ENCODE measurements around the gene C11orf52.

C11orf52 gene

DNA sequence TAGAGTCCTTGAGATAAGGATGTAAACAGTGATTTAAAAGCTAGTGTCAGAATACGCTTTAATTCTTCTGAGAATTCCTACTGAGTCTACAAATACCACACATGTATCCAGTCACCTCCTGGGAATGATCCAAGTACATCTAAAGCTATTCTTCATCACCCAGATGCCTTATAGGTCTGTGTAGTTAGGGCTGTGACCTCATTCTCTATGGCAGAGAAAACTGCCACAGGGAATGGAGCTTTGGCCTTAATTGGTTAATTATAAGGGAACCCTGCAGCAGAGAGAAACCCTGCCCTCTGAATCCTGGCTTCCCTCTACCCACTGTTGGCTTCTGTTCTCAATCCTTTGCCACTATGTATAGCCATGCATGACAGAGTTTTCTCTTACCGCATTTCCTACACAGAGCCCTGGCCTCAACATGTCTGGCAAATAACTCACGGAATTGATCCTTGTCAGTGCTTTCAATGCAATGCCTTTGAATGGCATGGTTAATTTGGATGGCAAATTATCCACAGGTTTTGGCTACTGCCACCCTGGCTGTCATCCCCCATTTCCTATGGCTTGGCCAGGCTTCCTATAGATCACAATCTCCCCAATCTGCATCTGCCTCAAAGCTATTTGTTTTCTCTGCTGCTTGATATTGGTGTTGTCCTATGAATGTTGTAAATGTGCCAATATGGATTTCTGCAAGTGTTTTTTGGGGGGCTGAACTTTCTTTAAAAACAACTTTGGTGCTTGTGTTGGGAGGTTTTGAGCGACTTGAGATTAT, 21.3 kb downstream of the C11orf52 start:
- DNase-seq = no peak

DNA sequence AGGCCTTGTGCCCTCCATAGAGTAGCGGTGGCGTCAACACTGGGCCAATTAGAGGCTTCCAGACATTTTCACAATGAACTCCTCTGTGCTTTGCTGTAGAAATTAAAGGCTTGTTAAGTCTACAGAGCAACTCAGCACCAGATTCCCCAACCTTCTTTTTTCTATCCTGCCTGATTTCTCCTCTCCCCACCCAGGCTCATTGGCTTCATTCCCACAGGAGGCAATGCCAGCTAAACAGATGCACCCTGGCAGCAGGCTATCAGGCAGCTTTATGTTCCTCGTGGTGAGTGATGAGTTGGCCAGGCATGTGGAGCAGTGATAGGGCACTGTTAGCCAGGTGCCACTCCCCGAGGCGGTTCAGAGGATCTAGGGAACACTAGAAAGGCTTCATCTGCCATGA, 23.2 kb downstream of the C11orf52 start:
- no peak for DNase-seq

DNA sequence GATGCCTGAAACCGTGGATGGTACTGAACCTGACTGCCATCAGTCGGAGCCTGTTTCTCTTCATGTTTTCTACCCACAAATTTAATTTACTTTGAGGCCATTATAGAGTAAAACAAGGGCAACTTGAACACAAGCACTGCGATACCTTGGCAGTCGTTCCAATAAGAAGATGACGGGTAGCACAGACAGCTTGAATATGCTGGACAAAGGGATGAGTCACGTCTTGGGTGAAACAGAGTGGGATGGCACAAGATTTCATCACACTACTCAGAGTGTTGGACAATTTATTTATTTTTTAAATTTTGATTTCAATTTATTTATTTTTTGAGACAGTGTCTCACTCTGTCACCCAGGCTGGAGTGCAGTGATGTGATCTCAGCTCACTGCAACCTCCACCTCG, 24.1 kb downstream of the C11orf52 start:
- no peak for DNase-seq

DNA sequence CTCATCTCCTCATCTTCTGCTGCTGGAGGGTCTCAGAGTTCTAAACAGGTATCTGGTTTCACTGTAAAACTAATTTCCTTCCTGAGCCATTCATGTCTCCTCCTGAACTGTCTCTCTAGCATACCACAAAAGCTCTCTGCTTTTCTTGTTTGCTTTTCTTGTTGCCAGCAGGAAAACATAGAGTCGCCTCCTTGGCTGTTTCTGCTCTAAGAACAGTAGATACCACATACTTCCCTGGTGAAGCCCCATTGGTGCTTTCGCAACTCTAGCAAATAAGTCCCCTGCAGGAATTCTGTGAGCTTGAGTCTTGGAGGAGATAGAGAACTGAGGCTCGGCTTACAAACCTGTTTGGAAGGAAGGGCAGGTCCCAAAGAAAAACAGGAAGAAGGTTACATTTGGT, 25.4 kb downstream of the C11orf52 start:
- no peak for DNase-seq

DNA sequence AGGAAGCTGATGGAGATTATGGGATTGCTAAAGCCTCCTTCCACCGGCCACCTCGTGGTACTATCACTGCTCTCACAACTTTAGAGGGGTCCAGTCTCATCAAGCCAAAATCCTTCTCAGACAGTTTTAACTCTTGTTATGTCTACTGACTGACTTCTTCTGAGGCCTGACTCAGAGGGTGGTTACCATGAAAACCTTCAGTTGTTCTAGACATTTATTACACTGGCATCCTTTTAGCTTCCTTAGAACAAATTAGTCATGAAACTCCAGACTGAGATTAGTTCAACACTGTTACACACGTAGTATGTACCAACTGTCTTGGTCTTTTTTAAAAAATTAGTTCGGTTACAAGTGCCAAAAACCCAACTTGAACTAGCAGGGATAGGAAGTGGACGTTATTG, 25.9 kb downstream of the C11orf52 start:
- DNase-seq = no peak

DNA sequence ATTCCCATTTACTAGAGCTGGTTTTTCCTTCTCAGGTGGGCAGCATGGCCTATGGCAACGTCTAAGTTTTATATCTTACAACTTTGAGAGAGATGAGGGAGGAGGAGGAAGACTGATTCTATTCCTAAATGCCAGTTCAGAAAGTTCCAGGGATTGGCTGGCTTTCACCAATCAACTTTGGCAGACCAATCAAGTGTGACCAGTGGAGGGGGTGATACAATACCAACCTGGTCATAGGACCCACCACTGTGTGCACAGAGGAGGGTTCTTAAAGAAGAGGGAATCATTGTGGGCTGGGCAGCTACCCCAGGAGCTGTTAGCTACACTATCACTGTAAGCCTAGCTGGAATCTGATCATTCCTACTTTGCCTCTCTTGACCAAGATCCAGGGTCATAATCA, 26.5 kb downstream of the C11orf52 start:
- no peak for DNase-seq

DNA sequence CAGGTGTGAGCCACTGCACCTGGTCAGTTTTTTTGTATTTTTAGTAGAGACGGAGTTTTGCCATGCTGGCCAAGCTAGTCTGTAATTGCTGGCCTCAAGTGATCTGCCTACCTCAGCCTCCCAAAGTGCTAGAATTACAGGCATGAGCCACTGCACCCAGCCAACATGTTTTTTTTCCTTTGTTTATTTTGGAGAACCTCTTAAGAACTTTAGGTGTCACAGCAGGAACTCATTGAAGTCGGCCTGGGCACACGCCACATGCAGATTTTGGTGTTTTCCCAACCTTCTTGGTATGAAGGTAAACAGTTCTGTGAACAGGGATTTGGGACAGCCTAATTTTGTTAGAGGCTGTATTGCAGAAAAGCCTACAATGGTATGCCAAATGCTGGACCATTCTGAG, 27.8 kb downstream of the C11orf52 start:
- DNase-seq = no peak

DNA sequence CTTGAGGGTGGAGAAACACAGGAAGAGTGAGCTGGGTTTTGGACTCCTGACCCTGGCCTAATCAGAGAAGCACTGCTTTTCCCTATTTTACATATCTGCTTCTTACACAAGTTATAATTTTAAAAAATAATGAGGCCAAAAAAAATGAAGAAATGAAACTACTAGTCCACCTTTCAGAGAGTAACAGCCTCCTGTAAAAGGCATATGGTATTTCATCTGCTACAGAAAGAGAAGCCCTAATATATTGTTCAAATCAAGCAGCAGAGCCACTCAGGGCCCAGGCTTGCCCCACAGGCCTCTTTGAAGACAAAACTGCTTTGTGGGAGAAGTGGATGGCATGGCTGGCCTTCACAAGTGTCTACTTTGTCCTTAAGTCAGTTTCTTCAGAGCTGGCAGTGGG, 28.4 kb downstream of the C11orf52 start:
- no peak for DNase-seq

DNA sequence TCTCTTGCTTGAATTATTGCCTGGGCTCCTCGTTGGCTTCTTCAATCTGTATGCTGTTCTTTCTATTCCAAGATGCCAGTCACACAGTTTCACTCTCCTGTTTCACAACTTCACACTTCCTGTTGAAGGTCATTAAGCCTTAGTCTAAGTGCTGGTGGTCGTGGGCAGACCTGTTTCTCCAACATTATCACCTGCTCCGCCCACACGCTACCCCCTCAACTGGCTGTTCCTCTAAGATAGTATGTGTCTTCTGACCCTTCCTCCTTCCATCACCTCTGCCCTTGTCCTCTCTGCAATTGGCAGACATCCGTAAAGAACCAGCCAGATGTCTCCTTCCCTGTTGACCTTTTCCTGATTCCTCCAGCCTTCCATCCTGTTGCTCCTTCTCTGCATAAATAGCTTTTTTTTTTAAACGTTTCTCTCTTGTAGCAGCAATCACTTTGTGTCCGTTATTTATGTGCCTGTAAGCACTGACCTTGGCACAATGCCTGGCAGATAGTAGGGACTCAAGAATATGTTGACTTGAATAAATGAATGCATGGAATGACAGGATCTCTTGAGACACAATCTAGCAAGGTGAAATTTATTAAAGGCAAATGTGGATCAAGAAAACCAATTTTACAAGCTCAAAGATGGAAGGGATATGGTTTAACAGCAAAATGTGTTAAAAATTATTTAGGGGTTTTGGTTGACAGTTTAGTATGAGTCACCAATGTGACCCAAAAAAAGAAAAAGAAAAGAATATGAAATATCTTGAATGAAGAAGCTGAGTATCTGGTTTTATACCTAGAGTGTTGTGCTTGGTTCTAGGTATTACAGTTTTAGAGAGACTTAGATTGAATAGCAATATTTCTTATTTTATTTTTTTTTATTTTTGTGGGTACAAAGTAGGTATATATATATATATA, 31.1 kb downstream of the C11orf52 start:
- no peak for DNase-seq

DNA sequence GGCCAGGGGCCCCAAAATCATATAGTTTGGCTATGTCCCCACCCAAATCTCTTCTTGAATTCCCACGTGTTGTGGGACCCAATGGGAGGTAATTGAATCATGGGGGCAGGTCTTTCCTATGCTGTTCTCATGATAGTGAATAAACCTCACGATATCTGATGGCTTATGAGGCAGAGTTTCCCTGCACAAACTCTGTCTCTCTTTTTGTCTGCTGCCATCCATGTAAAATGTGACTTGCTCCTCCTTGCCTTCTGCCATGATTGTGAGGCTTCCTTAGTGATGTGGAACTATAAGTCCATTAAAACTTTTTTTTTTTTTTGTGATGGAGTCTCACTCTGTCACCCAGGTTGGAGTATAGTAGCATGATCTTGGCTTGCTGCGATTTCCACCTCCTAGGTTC, 32.9 kb downstream of the C11orf52 start:
- DNase-seq = no peak

DNA sequence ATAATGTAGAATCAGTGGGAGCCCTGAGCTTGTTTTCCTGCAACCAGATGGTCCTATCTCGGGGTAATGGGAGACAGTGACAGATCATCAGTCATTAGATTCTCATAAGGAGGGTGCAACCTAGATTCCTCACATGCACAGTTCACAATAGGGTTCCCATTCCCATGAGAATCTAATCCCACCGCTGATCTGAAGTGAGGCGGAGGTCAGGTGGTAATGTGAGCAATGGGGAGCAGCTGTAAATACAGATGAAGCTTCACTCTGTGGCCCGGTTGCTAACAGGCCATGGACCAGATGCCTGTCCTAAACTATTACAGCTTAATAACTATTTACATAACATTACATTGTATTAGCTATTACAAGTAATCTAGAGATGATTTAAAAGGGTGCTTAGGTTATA, 35.4 kb downstream of the C11orf52 start:
- DNase-seq = no peak

DNA sequence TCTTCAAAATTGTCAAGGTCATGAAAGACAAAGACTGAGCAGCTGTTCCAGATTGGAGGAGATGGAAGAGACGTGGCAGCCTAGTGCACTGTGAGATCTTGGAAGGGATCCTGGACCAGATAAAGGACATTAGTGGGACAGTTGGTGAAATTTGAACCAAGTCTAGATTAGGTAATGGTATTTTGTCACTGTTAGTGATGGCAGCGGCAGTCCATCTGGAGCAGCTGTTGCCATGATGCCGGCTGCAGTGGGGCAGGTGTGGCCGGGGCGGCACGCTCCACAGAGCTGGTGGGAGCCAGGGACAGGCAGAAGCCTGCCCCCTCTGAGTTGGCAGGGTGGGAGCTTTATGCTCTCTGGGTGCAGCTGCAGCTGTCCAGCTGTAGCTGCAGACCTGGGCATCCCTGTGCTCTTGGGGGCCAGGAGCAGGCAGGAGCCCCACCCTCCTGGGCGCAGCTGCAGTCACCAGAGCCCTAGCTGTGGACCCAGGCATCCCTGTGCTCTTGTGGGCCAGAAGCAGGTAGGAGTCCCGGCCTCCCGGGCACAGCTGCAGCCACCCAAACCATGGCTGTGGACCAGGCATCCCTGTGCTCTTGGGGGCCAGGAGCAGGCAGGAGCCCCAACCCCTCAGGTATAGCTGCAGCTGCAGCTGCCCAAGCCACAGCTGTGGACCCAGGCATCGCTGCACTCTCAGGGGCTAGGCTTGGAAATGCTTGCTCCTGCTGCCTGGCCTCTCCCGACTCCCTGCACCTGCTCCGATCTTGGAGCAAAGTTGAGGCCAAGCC, 39.1 kb downstream of the C11orf52 start:
- DNase-seq = no peak

DNA sequence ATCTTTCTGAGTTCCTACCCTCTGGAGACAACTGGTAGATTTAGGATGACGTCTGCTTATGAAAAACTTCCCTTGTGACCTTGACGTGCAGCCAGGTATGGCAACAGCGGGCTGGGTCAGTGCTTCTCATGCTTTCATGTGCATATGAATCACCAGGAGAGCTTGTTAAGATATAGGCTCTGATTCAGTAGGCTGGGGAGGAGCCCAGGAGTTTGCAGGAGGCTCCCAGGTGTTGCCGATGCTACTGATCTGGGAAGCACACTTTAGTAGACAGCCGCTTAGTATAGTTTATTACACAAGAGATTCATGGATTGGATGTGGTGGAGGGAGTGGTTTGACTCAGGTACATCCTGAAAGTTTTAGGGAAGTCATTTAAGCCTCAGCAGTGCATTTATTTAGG, 42.2 kb downstream of the C11orf52 start:
- no peak for DNase-seq

DNA sequence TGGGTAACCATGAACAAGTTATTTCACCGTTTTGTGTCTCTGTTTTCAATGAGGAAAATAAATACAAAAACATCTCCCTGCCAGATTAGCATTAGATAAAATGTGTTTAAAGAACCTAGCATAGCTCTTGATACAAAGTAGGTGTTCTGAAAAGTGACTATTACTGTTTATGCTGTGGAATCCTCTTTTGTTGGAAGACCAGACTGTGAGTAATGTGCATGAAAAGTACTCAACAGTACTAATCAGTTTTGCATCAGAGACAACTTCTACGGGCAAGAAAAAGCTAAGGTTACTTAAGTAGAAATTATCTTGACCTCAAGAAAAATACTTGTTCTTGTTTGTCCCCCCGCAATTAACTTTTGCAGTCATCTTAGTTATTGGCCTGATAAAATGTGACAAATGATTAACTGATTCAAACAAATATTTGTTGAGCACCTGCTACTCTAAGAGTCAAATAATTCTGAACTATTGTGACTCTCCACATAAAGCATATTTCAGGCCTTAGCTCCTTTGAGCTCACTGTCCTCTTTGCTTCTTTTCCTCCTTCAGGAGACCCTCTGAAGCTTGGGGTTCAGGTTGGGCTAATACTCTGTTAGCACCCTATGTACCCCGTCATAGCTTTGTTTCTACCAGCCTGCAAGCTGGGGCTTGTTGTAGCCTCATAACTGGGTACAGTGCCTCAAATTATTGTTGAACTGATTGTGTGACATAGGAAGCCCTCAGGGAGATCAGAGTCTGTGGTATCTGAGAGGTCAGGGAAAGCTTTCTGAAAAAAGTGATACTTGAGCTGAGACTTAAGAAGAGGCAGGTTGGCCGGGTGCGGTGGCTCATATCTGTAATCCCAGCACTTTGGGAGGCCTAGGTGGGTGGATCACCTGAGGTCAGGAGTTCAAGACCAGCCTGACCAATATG, 42.9 kb downstream of the C11orf52 start:
- no peak for DNase-seq

DNA sequence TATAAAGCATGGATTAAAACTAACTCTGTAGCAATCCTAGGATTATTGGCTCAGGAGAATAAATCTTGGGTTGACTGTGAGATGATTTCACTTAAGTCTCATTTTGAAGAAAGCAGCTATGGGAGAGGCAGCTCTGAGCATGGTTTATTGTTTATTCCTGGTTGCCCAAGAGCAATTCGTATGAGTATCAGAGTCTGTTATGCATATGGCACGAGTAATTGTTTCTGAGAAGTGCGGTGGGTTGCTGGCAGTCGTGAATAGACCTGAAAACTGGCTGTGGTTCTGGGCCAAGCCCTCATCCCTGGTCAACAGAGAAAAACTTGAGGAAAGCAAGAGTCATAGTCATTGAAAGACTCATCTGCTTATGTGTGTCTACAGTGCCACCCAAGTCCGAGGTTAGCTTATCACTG, 45.2 kb downstream of the C11orf52 start:
- no peak for DNase-seq

DNA sequence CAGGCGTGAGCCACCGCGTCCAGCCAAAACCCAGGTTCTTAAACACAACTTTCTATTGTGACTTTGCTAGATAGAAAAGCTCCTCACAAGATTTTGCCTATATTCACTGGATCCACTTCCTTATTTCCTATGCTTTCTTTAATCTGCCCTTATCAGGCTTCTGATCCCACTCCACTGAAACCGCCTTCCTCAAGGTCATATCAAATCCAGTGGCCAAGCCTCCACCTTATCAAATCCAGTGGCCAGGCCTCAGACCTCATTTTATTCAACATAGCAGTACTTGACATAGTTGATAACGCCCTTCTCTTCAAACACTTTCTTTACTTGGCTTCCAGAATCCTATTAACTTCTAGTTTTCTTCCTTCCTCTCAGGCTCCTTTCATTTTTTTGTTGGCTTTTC, 48.0 kb downstream of the C11orf52 start:
- no peak for DNase-seq

DNA sequence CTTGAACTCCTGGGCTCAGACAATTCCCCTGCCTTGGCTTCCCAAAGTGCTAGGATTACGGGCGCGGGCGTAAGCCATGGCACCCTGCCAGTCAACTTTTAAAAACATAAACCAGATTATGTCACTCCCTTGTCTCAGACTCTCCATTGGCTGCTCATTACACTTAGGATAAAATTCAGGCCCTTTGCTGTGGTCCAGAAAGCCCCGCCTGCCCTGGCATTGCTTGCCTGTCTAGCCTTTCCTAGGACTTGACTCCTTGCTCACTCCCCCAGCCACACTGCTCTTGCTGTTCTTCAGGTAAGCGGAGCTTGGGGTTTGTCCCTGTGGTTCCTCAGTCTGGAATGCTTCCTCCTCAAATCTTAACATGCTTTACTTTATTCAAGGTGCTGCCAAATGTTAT, 48.9 kb downstream of the C11orf52 start:
- no peak for DNase-seq

DNA sequence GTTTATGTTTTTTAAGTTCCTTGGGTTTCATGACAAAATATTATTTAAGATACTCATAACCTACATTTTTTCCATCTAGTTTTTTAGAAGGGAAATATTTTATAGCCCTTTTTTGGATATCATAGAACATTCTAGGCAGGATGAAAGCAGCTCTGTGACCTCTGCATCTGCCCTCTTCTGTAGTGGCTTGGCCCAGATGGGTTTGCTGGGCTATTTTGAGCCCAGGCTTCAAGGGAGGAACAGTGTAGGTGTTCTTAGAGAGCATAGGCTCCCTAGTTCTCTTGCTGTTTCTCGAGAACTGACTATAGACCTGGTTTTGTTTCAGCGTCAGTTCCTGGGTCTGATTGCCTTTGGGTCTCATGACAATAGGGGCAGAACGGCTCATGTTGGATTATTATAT, 50.6 kb downstream of the C11orf52 start:
- DNase-seq = no peak

DNA sequence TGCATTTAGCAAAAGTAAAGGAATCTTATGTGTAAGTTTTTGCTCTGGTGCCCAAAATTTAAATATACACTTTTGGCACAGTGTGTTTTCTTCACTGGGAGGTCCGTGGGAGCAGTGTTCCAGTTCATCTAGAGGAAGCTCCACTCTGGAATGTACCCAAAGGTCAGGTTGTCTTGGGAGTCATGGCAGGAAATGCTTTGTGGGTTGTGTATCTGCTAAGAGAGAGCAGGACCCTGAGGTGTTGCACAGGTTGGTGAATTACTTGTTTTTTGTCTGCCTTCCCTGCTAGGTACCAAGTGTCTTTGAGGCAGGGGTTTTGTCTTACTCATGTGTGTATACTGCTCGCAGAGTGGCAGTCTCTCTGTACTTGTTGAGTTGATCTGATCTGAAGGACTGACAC, 55.7 kb downstream of the C11orf52 start:
- DNase-seq = no peak

DNA sequence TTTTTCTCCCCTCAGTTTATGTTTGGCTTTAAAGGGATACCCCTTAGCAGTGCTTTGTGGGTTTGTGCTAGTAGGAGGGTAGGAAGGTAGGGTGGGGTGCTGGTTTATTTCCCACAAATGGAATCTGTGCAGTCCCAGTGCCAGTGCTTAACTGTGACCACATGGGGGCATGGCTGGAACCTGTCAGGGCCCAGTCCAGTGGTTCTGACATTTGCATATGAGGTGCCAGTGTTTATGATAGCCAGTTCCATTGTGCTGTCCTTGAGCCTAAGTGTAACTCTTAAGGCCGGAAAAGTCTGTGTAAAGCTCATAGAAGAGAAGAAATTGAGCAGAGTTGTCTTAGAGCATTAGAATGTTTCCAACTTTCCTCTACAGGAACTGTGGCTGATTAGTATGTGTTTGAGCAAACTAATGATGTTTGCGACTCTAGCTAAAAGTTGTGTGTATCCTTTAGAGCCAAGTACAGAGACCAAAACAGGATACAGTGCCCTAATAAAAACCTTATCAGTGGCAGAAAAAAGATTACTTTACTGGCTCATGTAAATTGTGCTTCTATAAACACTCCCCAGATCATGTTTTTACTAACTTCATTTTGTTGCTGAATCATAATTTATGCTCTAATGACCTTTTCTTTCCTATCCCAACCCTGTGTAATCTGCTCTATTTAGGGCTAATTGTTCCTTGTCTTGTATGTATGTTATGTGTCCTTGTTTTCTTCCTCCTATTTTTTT, 56.5 kb downstream of the C11orf52 start:
- no peak for DNase-seq

DNA sequence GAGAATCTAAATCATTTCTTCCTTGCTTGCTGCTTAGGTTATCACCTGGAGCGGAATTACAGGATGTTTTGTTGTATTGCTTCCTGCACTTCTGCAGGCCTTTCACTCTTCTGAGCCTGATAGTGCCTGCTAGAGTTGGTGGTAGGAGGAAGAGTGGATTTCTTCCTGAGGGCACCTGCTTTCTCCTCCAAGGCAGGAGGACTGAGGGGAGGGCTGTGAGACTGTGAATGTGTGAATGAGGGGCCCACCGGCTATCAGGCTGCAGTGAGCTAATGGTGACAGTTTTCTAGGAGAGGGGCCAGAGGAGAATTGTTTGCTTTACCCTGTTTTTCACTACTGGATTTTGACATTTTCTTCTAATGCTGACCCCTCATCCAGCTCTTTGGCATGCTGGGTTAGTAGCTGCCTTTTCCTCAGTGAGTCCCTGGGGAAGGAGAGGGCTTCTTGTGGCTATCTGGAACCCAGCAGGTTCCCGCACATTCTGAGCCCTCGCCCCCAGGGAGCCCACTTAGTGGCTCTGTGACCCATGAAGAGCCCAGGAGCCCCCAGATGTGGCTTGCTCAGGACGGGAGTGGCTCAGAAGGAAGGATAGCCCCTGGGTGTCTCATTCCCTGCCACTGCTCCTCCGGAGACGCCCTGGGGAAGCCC, 57.5 kb downstream of the C11orf52 start:
- DNase-seq = no peak

All from central memory CD4-positive, alpha-beta T cell (primary cell).